ENCODE measurements around the gene ARHGAP28. TPM values are rescaled to one million over a fixed set of nuclear protein-coding genes. Genes with fewer than 3 reads are reported as not detected.

The ARHGAP28 gene
- total RNA-seq, 1 experiment from 2014 or later, result not detected

DNA sequence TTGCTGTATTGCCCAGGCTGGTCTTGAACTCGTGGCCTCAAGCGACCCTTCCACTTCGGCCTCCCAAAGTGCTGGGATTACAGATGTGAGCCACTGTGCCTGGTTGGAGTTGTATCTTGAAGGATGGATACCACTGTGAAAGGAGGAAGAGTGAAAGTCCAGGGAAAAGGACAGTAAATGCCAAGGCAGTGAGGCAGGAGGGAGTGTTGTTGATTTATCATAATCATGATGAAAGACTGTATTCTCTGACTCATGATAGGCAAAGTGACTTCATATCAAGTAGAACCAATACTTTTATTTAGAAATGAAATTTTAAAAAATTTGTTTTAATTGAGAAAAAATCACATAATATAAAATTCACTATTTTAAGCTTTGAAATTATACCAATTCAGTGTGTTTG lies 162.3 kb downstream of the ARHGAP28 start:
- intact Hi-C loops (cut with micrococcal nuclease; ENCODE audit: unreplicated experiment), result no loop called here
- no peaks in the 10 kb centered on the region for H3K27me3 ChIP-seq (replicated peaks; ENCODE audit: insufficient read depth, low read depth, low read length, poor library complexity)
- CTCF ChIA-PET, result interaction anchor here (0.6 kb wide), 1 partner anchor 20 kb away, joined by 3 read pairs; no protein-coding TSS in a partner anchor
- H3K4me1 ChIP-seq (ENCODE audit: insufficient read depth, low read length, poor library complexity, severe bottlenecking), result no peaks in the 10 kb centered on the region
- no peaks in the 10 kb centered on the region for H3K9me3 ChIP-seq (ENCODE audit: low read depth, low read length, poor library complexity, severe bottlenecking)
- H3K4me3 ChIP-seq (ENCODE audit: low read depth, low read length, poor library complexity, severe bottlenecking), result no peak overlapping the region
- no TSS peak for BruUV-seq (replicated peaks)
- H3K27ac ChIP-seq (ENCODE audit: low read depth, low read length, poor library complexity, severe bottlenecking), result no peak overlapping the region
- TF ChIP-seq EZH2 (IDR thresholded peaks at IDR 0.05; ENCODE audit: borderline replicate concordance, low read depth, low read length, poor library complexity, severe bottlenecking), result no peak
- TF ChIP-seq, protein P1, sequence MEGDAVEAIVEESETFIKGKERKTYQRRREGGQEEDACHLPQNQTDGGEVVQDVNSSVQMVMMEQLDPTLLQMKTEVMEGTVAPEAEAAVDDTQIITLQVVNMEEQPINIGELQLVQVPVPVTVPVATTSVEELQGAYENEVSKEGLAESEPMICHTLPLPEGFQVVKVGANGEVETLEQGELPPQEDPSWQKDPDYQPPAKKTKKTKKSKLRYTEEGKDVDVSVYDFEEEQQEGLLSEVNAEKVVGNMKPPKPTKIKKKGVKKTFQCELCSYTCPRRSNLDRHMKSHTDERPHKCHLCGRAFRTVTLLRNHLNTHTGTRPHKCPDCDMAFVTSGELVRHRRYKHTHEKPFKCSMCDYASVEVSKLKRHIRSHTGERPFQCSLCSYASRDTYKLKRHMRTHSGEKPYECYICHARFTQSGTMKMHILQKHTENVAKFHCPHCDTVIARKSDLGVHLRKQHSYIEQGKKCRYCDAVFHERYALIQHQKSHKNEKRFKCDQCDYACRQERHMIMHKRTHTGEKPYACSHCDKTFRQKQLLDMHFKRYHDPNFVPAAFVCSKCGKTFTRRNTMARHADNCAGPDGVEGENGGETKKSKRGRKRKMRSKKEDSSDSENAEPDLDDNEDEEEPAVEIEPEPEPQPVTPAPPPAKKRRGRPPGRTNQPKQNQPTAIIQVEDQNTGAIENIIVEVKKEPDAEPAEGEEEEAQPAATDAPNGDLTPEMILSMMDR (conservative IDR thresholded peaks at IDR 0.05; ENCODE audit: low read depth, low read length), result no peak
- DNase-seq (ENCODE audit: low spot score), result no peak
- POLR2A ChIA-PET (ENCODE audit: low non-redundant PET), result no interaction called here
- H3K36me3 ChIP-seq (ENCODE audit: insufficient read depth, low read length, poor library complexity, severe bottlenecking), result no peaks in the 10 kb centered on the region

DNA sequence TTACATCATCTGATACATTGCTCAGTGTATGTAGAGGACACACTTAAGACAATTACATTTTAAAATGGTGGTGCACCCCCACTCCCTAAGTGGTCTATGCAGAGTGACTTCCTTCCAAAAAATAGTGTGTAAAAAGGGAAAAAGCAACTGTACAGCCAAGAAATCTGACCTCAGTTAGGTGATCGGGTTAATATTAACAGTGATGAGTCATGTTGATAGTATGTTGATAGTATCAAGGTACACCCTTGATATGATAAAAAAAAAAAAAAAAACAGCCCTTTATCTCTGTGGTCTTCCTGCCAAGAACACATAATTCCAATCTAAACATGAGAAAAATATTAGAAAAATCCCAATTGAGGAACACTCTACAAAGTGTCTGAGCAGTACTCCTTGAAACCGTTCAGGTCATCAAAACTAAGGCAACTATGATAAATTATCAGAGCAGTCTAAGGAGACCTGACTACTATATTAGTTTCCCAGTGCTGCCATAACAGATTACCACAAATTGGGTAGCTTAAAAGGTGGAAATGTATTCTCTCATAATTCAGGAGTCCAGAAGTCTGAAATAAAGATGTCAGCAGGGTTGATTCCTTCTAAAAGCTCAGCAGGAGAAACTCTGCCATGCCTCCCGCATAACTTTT lies 171.9 kb downstream of the ARHGAP28 start:
- Histone ChIP-seq H3K4me1 (ENCODE audit: insufficient read depth, low read length, poor library complexity, severe bottlenecking) (no peaks in the 10 kb centered on the region), H3K4me3 (ENCODE audit: low read depth, low read length, poor library complexity, severe bottlenecking) (no peak overlapping the region), H3K9me3 (ENCODE audit: low read depth, low read length, poor library complexity, severe bottlenecking) (peaks cover 10% of the 10 kb centered on the region), H3K27ac (ENCODE audit: low read depth, low read length, poor library complexity, severe bottlenecking) (no peak overlapping the region), H3K36me3 (ENCODE audit: insufficient read depth, low read length, poor library complexity, severe bottlenecking) (no peaks in the 10 kb centered on the region), H3K27me3 (replicated peaks; ENCODE audit: insufficient read depth, low read depth, low read length, poor library complexity) (no peaks in the 10 kb centered on the region)
- intact Hi-C loops (cut with micrococcal nuclease; ENCODE audit: unreplicated experiment), result no loop called here
- TF ChIP-seq, protein P1 (conservative IDR thresholded peaks at IDR 0.05; ENCODE audit: low read depth, low read length), result no peak
- no peak for TF ChIP-seq EZH2 (IDR thresholded peaks at IDR 0.05; ENCODE audit: borderline replicate concordance, low read depth, low read length, poor library complexity, severe bottlenecking)
- CTCF ChIA-PET, result no interaction called here
- no TSS peak for BruUV-seq (replicated peaks)
- POLR2A ChIA-PET (ENCODE audit: low non-redundant PET), result no interaction called here
- no peak for DNase-seq (ENCODE audit: low spot score)

DNA sequence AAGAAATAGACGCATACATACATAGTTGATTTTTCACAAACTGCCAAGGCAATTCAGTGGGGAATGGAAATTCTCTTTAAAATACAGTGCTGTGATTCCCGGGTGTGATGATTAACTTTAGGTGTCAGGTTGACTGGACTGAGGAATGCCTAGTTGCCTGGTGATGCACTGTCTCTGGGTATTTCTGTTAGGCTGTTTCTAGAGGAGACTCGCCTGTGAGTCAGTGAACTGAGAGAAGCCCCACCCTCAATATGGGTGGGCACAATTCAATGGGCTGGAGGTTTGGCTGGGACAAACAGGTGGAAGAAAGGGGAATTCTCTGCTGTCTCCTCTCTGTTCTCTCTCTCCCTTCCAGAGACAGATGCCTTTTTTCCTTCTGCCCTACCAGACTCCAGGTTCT lies 187.6 kb downstream of the ARHGAP28 start:
- CTCF ChIA-PET, result no interaction called here
- Histone ChIP-seq H3K4me3 (ENCODE audit: low read depth, low read length, poor library complexity, severe bottlenecking) (no peak overlapping the region), H3K9me3 (ENCODE audit: low read depth, low read length, poor library complexity, severe bottlenecking) (no peaks in the 10 kb centered on the region), H3K27me3 (replicated peaks; ENCODE audit: insufficient read depth, low read depth, low read length, poor library complexity) (no peaks in the 10 kb centered on the region), H3K36me3 (ENCODE audit: insufficient read depth, low read length, poor library complexity, severe bottlenecking) (no peaks in the 10 kb centered on the region), H3K27ac (ENCODE audit: low read depth, low read length, poor library complexity, severe bottlenecking) (no peak overlapping the region), H3K4me1 (ENCODE audit: insufficient read depth, low read length, poor library complexity, severe bottlenecking) (no peaks in the 10 kb centered on the region)
- BruUV-seq (replicated peaks), result no TSS peak
- POLR2A ChIA-PET (ENCODE audit: low non-redundant PET), result no interaction called here
- DNase-seq (ENCODE audit: low spot score), result no peak
- TF ChIP-seq EZH2 (IDR thresholded peaks at IDR 0.05; ENCODE audit: borderline replicate concordance, low read depth, low read length, poor library complexity, severe bottlenecking), result no peak
- TF ChIP-seq, protein P1 (conservative IDR thresholded peaks at IDR 0.05; ENCODE audit: low read depth, low read length), result no peak
- intact Hi-C loops (cut with micrococcal nuclease; ENCODE audit: unreplicated experiment), result no loop called here

All from A673 (cell line).